ENCODE data around the gene SLC5A6. TPM values are rescaled to one million over a fixed set of nuclear protein-coding genes. Genes with fewer than 3 reads are reported as not detected.

Gene SLC5A6
- total RNA-seq, 2 donors from 2014 or later, result 40.7 to 42.0 TPM

GRCh38 chr2:27241761-27242613, 29.9 kb upstream of the SLC5A6 start:
- no peaks in the 10 kb centered on the region for H3K9me3 Mint-ChIP-seq
- peaks cover 22 to 24% of the 10 kb centered on the region in 2 donors for H3K36me3 Mint-ChIP-seq
- no peak for DNase-seq (ENCODE audit: low spot score in 2 of 2)
- peak in 1 of 2 donors; percentile 20 for ATAC-seq
- H3K27ac Mint-ChIP-seq, result peak overlapping the region; percentile 45 to 84

- Mint-ChIP-seq H3K9me3 (no peaks in the 10 kb centered on the region), H3K27ac (peak overlapping the region in 1 of 2 donors; percentile 45), H3K36me3 (peaks cover 27 to 29% of the 10 kb centered on the region in 2 donors)
- ATAC-seq, result no peak
- DNase-seq (ENCODE audit: low spot score in 2 of 2), result no peak
These were observed 28.3 kb upstream of the SLC5A6 start for GRCh38 chr2:27240406-27240805.

GRCh38 chr2:27238976-27239375, 26.9 kb upstream of the SLC5A6 start:
- H3K9me3 Mint-ChIP-seq, result no peaks in the 10 kb centered on the region
- peak overlapping the region in 1 of 2 donors; percentile 25 for H3K27ac Mint-ChIP-seq
- H3K36me3 Mint-ChIP-seq, result peaks cover 23 to 35% of the 10 kb centered on the region in 2 donors

GRCh38 chr2:27237341-27237945, 25.4 kb upstream of the SLC5A6 start:
- DNase-seq (ENCODE audit: low spot score in 2 of 2) (no peak), ATAC-seq (no peak)
- H3K9me3 Mint-ChIP-seq, result no peaks in the 10 kb centered on the region
- H3K36me3 Mint-ChIP-seq, result peaks cover 26 to 48% of the 10 kb centered on the region in 2 donors
- H3K27ac Mint-ChIP-seq, result no peak overlapping the region

More at GRCh38 chr2:27238976-27239375, 26.9 kb upstream of the SLC5A6 start:
- ATAC-seq, result no peak
- DNase-seq (ENCODE audit: low spot score in 2 of 2), result no peak

- Mint-ChIP-seq H3K27ac (peak overlapping the region; percentile 19 to 33), H3K36me3 (peaks cover 26 to 43% of the 10 kb centered on the region in 2 donors), H3K9me3 (no peaks in the 10 kb centered on the region)
- no peak for DNase-seq (ENCODE audit: low spot score in 2 of 2)
- ATAC-seq, result no peak
These were observed 24.6 kb upstream of the SLC5A6 start for GRCh38 chr2:27236626-27237025.

- H3K9me3 Mint-ChIP-seq, result no peaks in the 10 kb centered on the region
- ATAC-seq (no peak), DNase-seq (ENCODE audit: low spot score in 2 of 2) (no peak)
- peak overlapping the region; percentile 19 to 33 for H3K27ac Mint-ChIP-seq
- peaks cover 26 to 44% of the 10 kb centered on the region in 2 donors for H3K36me3 Mint-ChIP-seq
These were observed 24.1 kb upstream of the SLC5A6 start for GRCh38 chr2:27236136-27236535.

GRCh38 chr2:27233341-27233740, 21.3 kb upstream of the SLC5A6 start:
- DNase-seq (ENCODE audit: low spot score in 2 of 2) (no peak), ATAC-seq (no peak)
- peaks cover 16 to 37% of the 10 kb centered on the region in 2 donors for H3K36me3 Mint-ChIP-seq
- peak overlapping the region in 1 of 2 donors; percentile 28 for H3K27ac Mint-ChIP-seq
- no peaks in the 10 kb centered on the region for H3K9me3 Mint-ChIP-seq

- no peaks in the 10 kb centered on the region for H3K9me3 Mint-ChIP-seq
- peaks cover 20 to 28% of the 10 kb centered on the region in 2 donors for H3K36me3 Mint-ChIP-seq
- H3K27ac Mint-ChIP-seq, result peak overlapping the region in 1 of 2 donors; percentile 77
- ATAC-seq (no peak), DNase-seq (ENCODE audit: low spot score in 2 of 2) (no peak)
These were observed 19.9 kb upstream of the SLC5A6 start for GRCh38 chr2:27231921-27232320.

GRCh38 chr2:27227501-27227900, 15.4 kb upstream of the SLC5A6 start:
- Mint-ChIP-seq H3K27ac (no peak overlapping the region), H3K9me3 (no peaks in the 10 kb centered on the region), H3K36me3 (peaks cover 26 to 29% of the 10 kb centered on the region in 2 donors)
- DNase-seq (ENCODE audit: low spot score in 2 of 2), result no peak
- ATAC-seq, result no peak

- Mint-ChIP-seq H3K36me3 (peaks cover 33 to 43% of the 10 kb centered on the region in 2 donors), H3K9me3 (no peaks in the 10 kb centered on the region), H3K27ac (no peak overlapping the region)
- DNase-seq (ENCODE audit: low spot score in 2 of 2), result no peak
- ATAC-seq, result no peak
These were observed 13.5 kb upstream of the SLC5A6 start for GRCh38 chr2:27225526-27225925.

GRCh38 chr2:27223416-27223815, 11.3 kb upstream of the SLC5A6 start:
- Mint-ChIP-seq H3K9me3 (no peaks in the 10 kb centered on the region), H3K36me3 (peaks cover 39 to 55% of the 10 kb centered on the region in 2 donors), H3K27ac (no peak overlapping the region)
- DNase-seq (ENCODE audit: low spot score in 2 of 2), result no peak
- ATAC-seq, result no peak

GRCh38 chr2:27222407-27222806, 10.3 kb upstream of the SLC5A6 start:
- DNase-seq (ENCODE audit: low spot score in 2 of 2) (no peak), ATAC-seq (no peak)
- H3K27ac Mint-ChIP-seq, result peak overlapping the region in 1 of 2 donors; percentile 55
- no peaks in the 10 kb centered on the region for H3K9me3 Mint-ChIP-seq
- H3K36me3 Mint-ChIP-seq, result peaks cover 49 to 59% of the 10 kb centered on the region in 2 donors

- Mint-ChIP-seq H3K9me3 (no peaks in the 10 kb centered on the region), H3K36me3 (peaks cover 55 to 67% of the 10 kb centered on the region in 2 donors), H3K27ac (no peak overlapping the region)
- ATAC-seq (no peak), DNase-seq (ENCODE audit: low spot score in 2 of 2) (no peak)
These were observed 9.1 kb upstream of the SLC5A6 start for GRCh38 chr2:27221166-27221565.

GRCh38 chr2:27220091-27220490, 8.0 kb upstream of the SLC5A6 start:
- no peak for DNase-seq (ENCODE audit: low spot score in 2 of 2)
- no peak overlapping the region for H3K27ac Mint-ChIP-seq
- no peaks in the 10 kb centered on the region for H3K9me3 Mint-ChIP-seq
- peaks cover 55 to 72% of the 10 kb centered on the region in 2 donors for H3K36me3 Mint-ChIP-seq
- ATAC-seq, result no peak

- Mint-ChIP-seq H3K9me3 (no peaks in the 10 kb centered on the region), H3K27ac (no peak overlapping the region), H3K36me3 (peaks cover 47 to 69% of the 10 kb centered on the region in 2 donors)
- ATAC-seq, result no peak
- no peak for DNase-seq (ENCODE audit: low spot score in 2 of 2)
These were observed 7.0 kb upstream of the SLC5A6 start for GRCh38 chr2:27219091-27219490.

GRCh38 chr2:27218614-27219013, 6.5 kb upstream of the SLC5A6 start:
- Mint-ChIP-seq H3K36me3 (peaks cover 48 to 72% of the 10 kb centered on the region in 2 donors), H3K27ac (peak overlapping the region in 1 of 2 donors; percentile 97)
- no peak for ATAC-seq

More at GRCh38 chr2:27218614-27219013, 6.5 kb upstream of the SLC5A6 start:
- no peaks in the 10 kb centered on the region for H3K9me3 Mint-ChIP-seq
- DNase-seq (ENCODE audit: low spot score in 2 of 2), result no peak

Measured in activated naive CD4-positive, alpha-beta T cell treated with anti-CD3 and anti-CD28 coated beads, Interleukin-2, amount 50 U/mL, for 72 hours (primary cell).